Fibroblast of lung (primary cell): ENCODE results near the gene ACOXL.

ENCODE experiments used
- CTCF ChIP-seq, 2 donors: IDR thresholded peaks in 1 of 2; conservative IDR thresholded peaks in 1 of 2; 1 replicate in 1 of 2; 2 replicates in 1 of 2; pipeline ENCODE4 v1.5.1; 2011 to 2012; ENCODE audit warnings: low read length in 2 of 2, control low read depth in 1 of 2, inconsistent platforms in 1 of 2, low read depth in 1 of 2, mild to moderate bottlenecking in 1 of 2
- EZH2 ChIP-seq: IDR thresholded peaks from 2 replicates; pipeline ENCODE4 v1.5.1; 2012; ENCODE audit warnings: low read length, control low read depth, mild to moderate bottlenecking; ENCODE audit errors: missing control alignments

DNA sequence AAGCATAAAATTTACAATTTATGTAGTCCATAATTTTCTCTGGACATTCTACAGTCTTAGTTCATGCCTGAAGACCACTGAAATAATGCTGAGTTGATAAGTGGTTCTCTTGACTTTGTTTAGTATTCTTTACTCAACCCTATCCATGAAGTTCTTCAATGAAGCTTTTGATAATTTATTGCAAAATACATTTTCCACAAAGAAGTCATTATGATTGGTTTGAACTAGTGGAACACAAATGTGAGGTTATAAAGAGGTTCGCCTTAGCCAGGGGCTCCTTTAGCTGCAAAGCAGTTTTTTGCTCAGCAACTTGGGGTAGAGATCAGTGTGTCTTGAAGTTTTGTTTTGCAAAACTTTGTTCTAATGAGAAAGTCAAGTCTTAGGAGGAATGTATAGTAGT is 394.2 kb downstream of the ACOXL start:
- no peak for TF ChIP-seq CTCF (conservative IDR thresholded peaks at IDR 0.05 in 1 of 2, IDR thresholded peaks at IDR 0.05 in 1 of 2; ENCODE audit: low read depth in 1 of 2, low read length in 2 of 2)
- no peak for TF ChIP-seq EZH2
